LNCAP (cell line): ENCODE measurements around the gene VMAC.

Source experiments
- CTCF ChIP-seq: fragments of 450-650 bp; IDR thresholded peaks from 2 replicates; pipeline ENCODE4 v1.5.1; 2017; ENCODE audit warnings: mild to moderate bottlenecking

Gene VMAC

GRCh38 chr19:5927441-5927821, 22.8 kb downstream of the VMAC start:
- no peak for TF ChIP-seq CTCF

- no peak for TF ChIP-seq CTCF
Measured at GRCh38 chr19:5929179-5929578, 24.5 kb downstream of the VMAC start.

GRCh38 chr19:5929625-5930024, 25.0 kb downstream of the VMAC start:
- no peak for TF ChIP-seq CTCF

GRCh38 chr19:5931251-5931650, 26.6 kb downstream of the VMAC start:
- TF ChIP-seq CTCF = no peak

GRCh38 chr19:5932146-5932545, 27.5 kb downstream of the VMAC start:
- no peak for TF ChIP-seq CTCF

GRCh38 chr19:5932609-5933262, 28.1 kb downstream of the VMAC start:
- no peak for TF ChIP-seq CTCF

- TF ChIP-seq CTCF = no peak
Measured at GRCh38 chr19:5933391-5934068, 28.9 kb downstream of the VMAC start.

GRCh38 chr19:5934069-5934401, 29.4 kb downstream of the VMAC start:
- no peak for TF ChIP-seq CTCF
